MV-4-11 (cell line): ENCODE results near the gene XPNPEP2.
A peak's percentile ranks its signal among the peaks of the same experiment; 100 is the strongest.

Source experiments
- DNase-seq: peaks from one replicate; lab custom pipeline; 2025; lab: John Stamatoyannopoulos, UW

XPNPEP2 gene

GRCh38 chrX:129750971-129751370, 12.2 kb downstream of the XPNPEP2 start:
- DNase-seq, result no peak

- DNase-seq, result no peak
Measured at GRCh38 chrX:129754056-129755024, 15.6 kb downstream of the XPNPEP2 start.

GRCh38 chrX:129755779-129756650, 17.2 kb downstream of the XPNPEP2 start:
- no peak for DNase-seq

GRCh38 chrX:129759576-129760061, 20.8 kb downstream of the XPNPEP2 start:
- peak; percentile 67 for DNase-seq

GRCh38 chrX:129760155-129760554, 21.4 kb downstream of the XPNPEP2 start:
- DNase-seq, result no peak

GRCh38 chrX:129760981-129761380, 22.2 kb downstream of the XPNPEP2 start:
- DNase-seq, result no peak

GRCh38 chrX:129761596-129761995, 22.8 kb downstream of the XPNPEP2 start:
- DNase-seq, result no peak

- DNase-seq, result no peak
Measured at GRCh38 chrX:129762448-129762847, 23.7 kb downstream of the XPNPEP2 start.

- no peak for DNase-seq
Measured at GRCh38 chrX:129763666-129764065, 24.9 kb downstream of the XPNPEP2 start.

GRCh38 chrX:129768186-129768585, 29.4 kb downstream of the XPNPEP2 start:
- no peak for DNase-seq

GRCh38 chrX:129768586-129769466, 30.0 kb downstream of the XPNPEP2 start:
- DNase-seq, result no peak

GRCh38 chrX:129769467-129770154, 30.8 kb downstream of the XPNPEP2 start:
- DNase-seq, result peak; percentile 35

- DNase-seq, result no peak
Measured at GRCh38 chrX:129771266-129771995, 32.7 kb downstream of the XPNPEP2 start.

- peak; percentile 97 for DNase-seq
Measured at GRCh38 chrX:129772796-129773431, 34.1 kb downstream of the XPNPEP2 start.

- no peak for DNase-seq
Measured at GRCh38 chrX:129773649-129774458, 35.1 kb downstream of the XPNPEP2 start.

- DNase-seq, result peak; percentile 71
Measured at GRCh38 chrX:129777218-129778030, 38.6 kb downstream of the XPNPEP2 start.

- DNase-seq, result no peak
Measured at GRCh38 chrX:129779086-129779672, 40.4 kb downstream of the XPNPEP2 start.

- peak; percentile 77 for DNase-seq
Measured at GRCh38 chrX:129779747-129780146, 41.0 kb downstream of the XPNPEP2 start, which contains the start of gene SASH3. Gene SASH3, plus strand, starts transcription at chrX:129779949. Its CDS starts 149 bp downstream, at chrX:129780098.
